NCI-H2227 (cell line): ENCODE data around the gene ZNF10.

ENCODE experiments used
- DNase-seq: peaks from one replicate; lab custom pipeline; 2025; ENCODE audit not compliant: unreplicated experiment; lab: John Stamatoyannopoulos, UW

The ZNF10 gene

GRCh38 chr12:133192847-133193246 lies 62.4 kb downstream of the ZNF10 start:
- no peak for DNase-seq

DNA sequence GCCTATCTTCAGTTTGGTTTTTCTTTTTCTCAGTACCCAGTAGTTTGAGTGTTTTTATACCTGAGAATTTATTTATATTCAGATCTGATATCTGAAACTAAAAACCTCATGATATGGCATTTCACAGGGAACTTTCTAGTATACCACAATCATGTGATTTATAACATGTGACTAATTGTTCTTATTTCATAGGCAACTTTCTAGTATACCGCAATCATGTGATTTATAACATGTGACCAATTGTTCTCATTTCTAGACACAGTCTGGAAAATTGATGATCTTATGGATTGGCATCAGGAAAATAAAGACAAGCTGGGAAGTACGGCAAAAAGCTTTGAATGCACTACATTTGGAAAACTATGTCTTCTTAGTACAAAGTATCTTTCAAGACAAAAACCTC lies 71.5 kb downstream of the ZNF10 start:
- no peak for DNase-seq

- no peak for DNase-seq
Observed at GRCh38 chr12:133202493-133203343, 72.3 kb downstream of the ZNF10 start.

GRCh38 chr12:133203344-133204263 lies 73.2 kb downstream of the ZNF10 start:
- DNase-seq, result no peak

DNA sequence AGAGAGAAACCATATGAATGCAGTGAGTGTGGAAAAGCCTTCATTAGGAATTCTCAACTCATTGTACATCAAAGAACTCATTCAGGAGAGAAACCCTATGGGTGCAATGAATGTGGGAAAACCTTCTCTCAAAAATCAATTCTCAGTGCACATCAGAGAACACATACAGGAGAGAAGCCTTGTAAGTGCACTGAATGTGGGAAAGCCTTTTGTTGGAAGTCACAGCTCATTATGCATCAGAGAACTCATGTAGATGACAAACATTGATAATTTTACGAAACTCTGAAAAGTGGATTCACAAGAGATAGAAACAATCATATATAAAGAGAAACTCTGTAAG lies 73.8 kb downstream of the ZNF10 start:
- DNase-seq, result no peak

DNA sequence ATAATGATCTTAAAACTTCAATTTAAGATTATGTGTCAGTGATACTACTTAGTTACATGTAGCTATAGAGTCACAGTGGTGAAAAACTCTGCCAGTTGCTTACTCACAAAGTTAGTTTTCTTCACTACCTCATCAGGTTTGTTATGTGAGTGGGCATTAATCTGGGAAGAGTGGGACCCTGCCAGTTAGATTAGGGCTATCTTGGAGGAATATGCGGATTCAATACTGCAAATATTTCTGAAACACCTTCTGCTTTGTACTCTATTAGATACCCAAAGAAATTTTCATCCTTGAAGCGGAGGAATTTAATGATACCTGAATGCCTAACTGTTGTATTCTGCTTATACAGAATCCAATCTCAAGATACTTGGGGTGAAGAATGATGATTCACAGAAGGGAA lies 76.0 kb downstream of the ZNF10 start:
- DNase-seq, result no peak
